Measurements from ENCODE around the gene VPREB3. TPM values are rescaled to one million over a fixed set of nuclear protein-coding genes. Genes with fewer than 3 reads are reported as not detected.
A peak's percentile ranks its signal among the peaks of the same experiment; 100 is the strongest.

Gene VPREB3
- polyA plus RNA-seq, 3 donors = 0.88 to 1.0 (median 1.0) TPM

DNA sequence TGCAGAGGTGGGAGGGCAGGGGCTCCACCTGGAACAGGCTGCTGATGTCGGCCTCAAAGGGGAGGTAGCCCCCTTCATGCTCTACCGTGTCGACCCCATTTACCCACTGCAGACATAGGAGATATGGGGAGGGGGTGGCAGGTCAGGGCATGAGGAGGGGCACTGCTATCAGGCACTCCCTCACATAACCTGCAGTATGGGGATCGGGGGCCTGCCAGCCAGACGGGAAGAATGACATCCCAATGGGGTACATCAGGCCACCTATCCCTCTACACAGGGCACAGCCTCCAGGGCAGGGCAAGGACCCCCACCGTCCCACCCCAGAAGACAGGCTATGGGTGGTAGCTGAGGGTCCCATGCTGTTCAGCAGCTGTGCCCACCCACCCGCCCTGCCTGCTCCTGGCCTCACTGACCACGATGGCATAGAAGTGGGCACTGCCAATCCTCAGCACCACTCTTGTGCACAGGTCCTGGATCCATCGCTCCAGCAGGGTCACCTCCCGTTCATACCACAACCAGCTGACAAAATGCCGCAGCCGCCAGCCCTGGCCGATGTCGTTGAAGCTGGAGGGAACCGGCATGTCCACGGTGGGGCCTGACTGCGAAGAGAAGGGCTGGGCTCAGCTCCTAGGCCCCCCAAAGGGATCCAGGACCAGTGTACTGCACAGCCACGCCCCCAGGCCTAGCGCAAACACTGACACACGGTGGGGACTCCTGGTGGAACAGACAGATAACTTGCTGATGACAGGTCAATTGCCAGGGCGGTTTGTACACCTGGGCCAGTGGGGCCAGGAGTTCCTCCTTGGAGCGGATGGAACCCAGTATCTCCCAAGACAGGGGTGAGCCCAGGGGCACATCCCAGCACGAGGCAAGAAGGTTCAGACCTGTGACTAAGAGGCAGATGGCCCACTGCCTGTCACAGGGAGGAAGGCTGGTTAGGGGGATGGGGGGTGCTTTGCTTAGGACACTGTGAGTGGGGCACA is 39.3 kb downstream of the VPREB3 start:
- Histone ChIP-seq H3K27me3 (ENCODE audit: control insufficient read depth in 2 of 2, insufficient read depth in 2 of 2, low read length in 2 of 2) (no peaks in the 10 kb centered on the region), H2AFZ (ENCODE audit: insufficient read depth, low read depth, low read length, poor library complexity, severe bottlenecking) (no peak overlapping the region), H3K9ac (ENCODE audit: insufficient read depth, low read length, poor library complexity, severe bottlenecking) (peak overlapping the region; percentile 91), H3K9me3 (replicated peaks in 1 of 2; ENCODE audit: control insufficient read depth in 1 of 2, insufficient read depth in 1 of 2, low read length in 2 of 2) (no peaks in the 10 kb centered on the region), H3K27ac (ENCODE audit: low read depth in 1 of 2, low read length in 2 of 2) (peak overlapping the region in 1 of 2 donors; percentile 45), H3K4me3 (replicated peaks in 1 of 3; ENCODE audit: low read depth in 2 of 3, low read length in 3 of 3) (no peak overlapping the region), H3K79me2 (ENCODE audit: insufficient read depth, low read length) (peaks cover 22% of the 10 kb centered on the region), H3K4me2 (replicated peaks; ENCODE audit: extremely low read depth, low read length, poor library complexity, severe bottlenecking) (no peak overlapping the region), H4K20me1 (ENCODE audit: insufficient read depth, low read length) (peaks cover 5% of the 10 kb centered on the region), H3K36me3 (replicated peaks in 1 of 2; ENCODE audit: control insufficient read depth in 1 of 2, insufficient read depth in 2 of 2, low read length in 2 of 2) (peaks cover 40 to 45% of the 10 kb centered on the region in 2 donors), H3K4me1 (ENCODE audit: control insufficient read depth in 1 of 2, insufficient read depth in 2 of 2, low read length in 2 of 2) (peaks cover 15 to 26% of the 10 kb centered on the region in 2 donors)
- Mint-ChIP-seq H3K36me3 (peaks cover 37 to 46% of the 10 kb centered on the region in 2 donors), H3K27me3 (ENCODE audit: low read depth in 3 of 3) (peaks cover 0 to 3% (median 1%) of the 10 kb centered on the region in 3 donors), H3K27ac (peak overlapping the region in 4 of 7 donors; percentile 75 to 89 (median 80)), H3K9me3 (no peaks in the 10 kb centered on the region), H3K4me1 (peaks cover 21% of the 10 kb centered on the region), H3K4me3 (peak overlapping the region; percentile 35 to 80)
- WGBS (ENCODE audit: insufficient coverage) = 95% methylated on average over 17 of the region's 23 CpGs
- TF ChIP-seq, protein P1, sequence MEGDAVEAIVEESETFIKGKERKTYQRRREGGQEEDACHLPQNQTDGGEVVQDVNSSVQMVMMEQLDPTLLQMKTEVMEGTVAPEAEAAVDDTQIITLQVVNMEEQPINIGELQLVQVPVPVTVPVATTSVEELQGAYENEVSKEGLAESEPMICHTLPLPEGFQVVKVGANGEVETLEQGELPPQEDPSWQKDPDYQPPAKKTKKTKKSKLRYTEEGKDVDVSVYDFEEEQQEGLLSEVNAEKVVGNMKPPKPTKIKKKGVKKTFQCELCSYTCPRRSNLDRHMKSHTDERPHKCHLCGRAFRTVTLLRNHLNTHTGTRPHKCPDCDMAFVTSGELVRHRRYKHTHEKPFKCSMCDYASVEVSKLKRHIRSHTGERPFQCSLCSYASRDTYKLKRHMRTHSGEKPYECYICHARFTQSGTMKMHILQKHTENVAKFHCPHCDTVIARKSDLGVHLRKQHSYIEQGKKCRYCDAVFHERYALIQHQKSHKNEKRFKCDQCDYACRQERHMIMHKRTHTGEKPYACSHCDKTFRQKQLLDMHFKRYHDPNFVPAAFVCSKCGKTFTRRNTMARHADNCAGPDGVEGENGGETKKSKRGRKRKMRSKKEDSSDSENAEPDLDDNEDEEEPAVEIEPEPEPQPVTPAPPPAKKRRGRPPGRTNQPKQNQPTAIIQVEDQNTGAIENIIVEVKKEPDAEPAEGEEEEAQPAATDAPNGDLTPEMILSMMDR (IDR thresholded peaks at IDR 0.05) = no peak
- intact Hi-C loops (cut with micrococcal nuclease) = loop anchor here in 1 of 2 donors (5.0 kb wide), 1 partner anchor 122 kb away; the partner anchor contains the start of gene DERL3
- peak in 2 of 3 donors; percentile 28 to 39 for DNase-seq

- no peaks in the 10 kb centered on the region for H3K9me3 Mint-ChIP-seq
- peaks cover 47 to 55% of the 10 kb centered on the region in 2 donors for H3K36me3 Mint-ChIP-seq
- Histone ChIP-seq H2AFZ (ENCODE audit: insufficient read depth, low read depth, low read length, poor library complexity, severe bottlenecking) (no peak overlapping the region), H3K36me3 (replicated peaks in 1 of 2; ENCODE audit: control insufficient read depth in 1 of 2, insufficient read depth in 2 of 2, low read length in 2 of 2) (peaks cover 50 to 55% of the 10 kb centered on the region in 2 donors), H3K4me3 (replicated peaks in 1 of 3; ENCODE audit: low read depth in 2 of 3, low read length in 3 of 3) (no peak overlapping the region), H3K27me3 (ENCODE audit: control insufficient read depth in 2 of 2, insufficient read depth in 2 of 2, low read length in 2 of 2) (no peaks in the 10 kb centered on the region), H3K79me2 (ENCODE audit: insufficient read depth, low read length) (peaks cover 22% of the 10 kb centered on the region), H3K9me3 (replicated peaks in 1 of 2; ENCODE audit: control insufficient read depth in 1 of 2, insufficient read depth in 1 of 2, low read length in 2 of 2) (no peaks in the 10 kb centered on the region), H3K9ac (ENCODE audit: insufficient read depth, low read length, poor library complexity, severe bottlenecking) (no peak overlapping the region), H3K4me2 (replicated peaks; ENCODE audit: extremely low read depth, low read length, poor library complexity, severe bottlenecking) (no peak overlapping the region), H4K20me1 (ENCODE audit: insufficient read depth, low read length) (peaks cover 5% of the 10 kb centered on the region), H3K27ac (ENCODE audit: low read depth in 1 of 2, low read length in 2 of 2) (no peak overlapping the region), H3K4me1 (ENCODE audit: control insufficient read depth in 1 of 2, insufficient read depth in 2 of 2, low read length in 2 of 2) (peaks cover 15 to 26% of the 10 kb centered on the region in 2 donors)
- WGBS (ENCODE audit: insufficient coverage) = 93% methylated on average over 21 of the region's 28 CpGs
- DNase-seq = no peak
- H3K4me3 Mint-ChIP-seq = no peak overlapping the region
- intact Hi-C loops (cut with micrococcal nuclease) = no loop called here
- peaks cover 21% of the 10 kb centered on the region for H3K4me1 Mint-ChIP-seq
- peak overlapping the region in 4 of 7 donors; percentile 17 to 63 (median 50) for H3K27ac Mint-ChIP-seq
- peaks cover 0 to 4% (median 3%) of the 10 kb centered on the region in 3 donors for H3K27me3 Mint-ChIP-seq (ENCODE audit: low read depth in 3 of 3)
- TF ChIP-seq, protein P1 (IDR thresholded peaks at IDR 0.05) = no peak
Measured at GRCh38 chr22:23713696-23714595, 40.3 kb downstream of the VPREB3 start.

All from CD14-positive monocyte (primary cell).